Endothelial cell of hepatic sinusoid (primary cell): Measurements from ENCODE around the gene MAN2B2.

Experiments
- in situ Hi-C: cut with HindIII; loops from 2 replicates; pipeline ENCODE4 v1.10.0; 2017; ENCODE audit warnings: low sequenced_read_pairs

The MAN2B2 gene

DNA sequence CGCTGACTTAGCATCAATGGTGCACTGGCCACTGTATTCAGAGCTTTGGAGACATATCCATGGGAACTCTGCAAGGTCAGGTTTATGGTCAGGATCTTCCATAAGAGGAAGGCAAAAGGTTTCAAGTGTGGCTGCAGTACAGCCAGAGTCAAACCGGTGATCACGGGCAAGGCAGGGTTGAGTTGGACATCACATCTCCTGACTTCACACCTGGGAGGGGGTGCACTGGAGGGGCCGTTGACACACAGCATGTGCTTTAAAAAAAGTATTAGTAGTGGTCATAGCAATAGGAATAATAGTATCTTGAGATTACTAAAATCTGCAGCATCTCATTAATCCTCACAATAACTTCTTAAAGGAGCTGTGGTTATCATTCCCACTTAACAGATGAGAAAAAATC lies 28.9 kb upstream of the MAN2B2 start:
- in situ Hi-C loops = no loop called here

DNA sequence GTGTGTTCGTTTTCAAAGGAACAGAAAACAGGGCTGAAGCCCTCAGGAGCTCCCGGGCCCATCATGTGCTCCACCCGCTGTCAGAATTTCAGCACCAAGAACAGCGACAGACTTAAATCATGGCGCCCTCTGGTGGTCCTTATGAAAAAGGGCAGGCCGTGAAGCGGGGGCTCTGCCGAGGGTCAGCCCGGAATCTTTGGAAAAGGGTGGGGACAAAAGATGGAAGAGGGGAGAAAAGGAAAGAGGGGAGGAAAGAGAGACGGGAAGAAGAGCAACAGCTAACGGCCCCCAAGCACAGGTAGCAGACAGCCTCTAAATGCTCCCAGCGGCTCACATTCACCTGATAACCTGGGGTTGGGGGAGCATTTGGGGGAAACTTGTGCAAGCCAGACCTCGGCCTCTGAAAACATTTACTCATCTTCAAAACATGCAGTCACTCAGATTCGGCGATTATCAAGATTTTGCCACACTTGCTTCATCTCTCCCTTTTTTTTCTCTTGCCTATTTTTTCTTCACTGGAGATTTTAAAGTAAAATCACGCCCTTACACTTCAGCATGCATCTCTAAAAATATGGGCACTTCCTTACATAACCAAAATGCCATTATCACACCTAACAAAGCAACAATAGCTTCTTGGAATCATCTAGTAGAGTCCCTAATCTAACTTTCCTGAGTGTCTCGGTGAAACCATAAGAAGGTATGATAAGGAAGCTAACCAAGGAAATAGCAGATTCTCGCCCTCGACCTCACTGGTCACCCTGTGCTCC lies 28.1 kb upstream of the MAN2B2 start:
- in situ Hi-C loops = no loop called here

DNA sequence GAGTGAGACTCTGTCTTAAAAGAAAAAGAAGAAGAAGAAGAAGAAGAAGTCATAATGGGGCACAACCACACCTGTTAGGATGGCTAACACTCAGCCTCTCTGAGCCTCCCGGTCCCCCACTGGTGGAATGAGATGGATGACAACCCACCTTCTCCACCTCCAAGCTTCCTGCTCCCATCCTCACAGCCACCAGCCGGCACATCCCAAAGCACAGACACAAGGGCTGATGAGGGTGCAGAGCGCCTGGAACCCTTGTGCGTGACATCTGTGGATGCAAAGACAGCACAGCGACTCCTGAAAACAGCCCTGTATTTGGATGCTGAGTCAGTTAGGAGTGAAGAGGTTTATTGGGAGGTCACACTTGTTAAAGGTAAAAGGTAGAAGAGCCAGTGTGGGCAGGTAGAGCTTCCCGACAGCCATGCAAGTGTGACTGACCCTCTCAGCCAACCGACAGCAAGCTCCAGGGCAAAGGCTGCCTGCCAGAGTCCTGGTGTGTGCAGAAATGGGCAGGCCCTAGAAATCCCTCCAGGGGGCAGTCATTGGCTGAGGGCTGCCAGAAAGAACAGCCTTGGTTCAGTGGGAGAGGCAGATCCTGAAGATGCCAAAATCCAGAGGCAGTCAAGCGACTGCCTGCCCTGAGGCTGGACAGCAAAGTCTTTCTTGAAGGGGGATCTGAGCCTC lies 26.6 kb upstream of the MAN2B2 start:
- in situ Hi-C loops = no loop called here

DNA sequence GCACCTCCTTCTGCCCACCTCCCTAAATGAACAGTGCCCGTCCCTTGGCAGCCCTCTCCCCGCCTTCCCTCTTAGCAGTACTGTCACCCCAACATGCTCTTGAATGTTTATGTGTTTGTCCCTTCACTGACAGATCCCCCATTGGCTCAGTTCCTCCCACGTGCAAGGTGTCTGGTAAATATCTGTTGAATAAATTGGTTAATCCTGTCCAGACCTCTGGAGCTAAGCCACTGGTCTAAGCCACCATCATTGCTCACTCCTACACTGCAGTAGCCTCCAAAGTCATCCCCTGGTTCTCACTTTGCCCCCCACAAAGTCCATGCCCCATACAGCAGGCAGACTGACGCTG lies 26.1 kb upstream of the MAN2B2 start:
- in situ Hi-C loops = no loop called here

DNA sequence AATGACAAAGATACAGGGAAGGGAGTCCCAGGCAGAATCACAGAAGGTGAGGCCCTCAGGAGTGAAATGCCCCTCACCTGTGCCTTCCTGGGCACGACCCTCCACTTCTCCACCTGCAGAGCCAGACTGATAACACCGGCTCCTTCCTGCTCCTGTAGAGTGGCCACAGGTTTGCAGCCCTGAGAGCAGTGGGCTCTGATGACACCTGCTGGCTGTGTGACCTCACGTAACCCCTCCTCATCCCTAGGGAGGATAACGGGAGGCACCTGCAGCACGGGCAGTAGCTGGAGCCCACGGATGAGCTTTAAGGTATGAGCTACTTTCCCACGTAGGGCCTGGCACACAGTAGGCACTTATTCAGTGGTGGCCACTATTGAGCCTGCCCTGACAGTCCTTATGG lies 25.5 kb upstream of the MAN2B2 start:
- in situ Hi-C loops = no loop called here

DNA sequence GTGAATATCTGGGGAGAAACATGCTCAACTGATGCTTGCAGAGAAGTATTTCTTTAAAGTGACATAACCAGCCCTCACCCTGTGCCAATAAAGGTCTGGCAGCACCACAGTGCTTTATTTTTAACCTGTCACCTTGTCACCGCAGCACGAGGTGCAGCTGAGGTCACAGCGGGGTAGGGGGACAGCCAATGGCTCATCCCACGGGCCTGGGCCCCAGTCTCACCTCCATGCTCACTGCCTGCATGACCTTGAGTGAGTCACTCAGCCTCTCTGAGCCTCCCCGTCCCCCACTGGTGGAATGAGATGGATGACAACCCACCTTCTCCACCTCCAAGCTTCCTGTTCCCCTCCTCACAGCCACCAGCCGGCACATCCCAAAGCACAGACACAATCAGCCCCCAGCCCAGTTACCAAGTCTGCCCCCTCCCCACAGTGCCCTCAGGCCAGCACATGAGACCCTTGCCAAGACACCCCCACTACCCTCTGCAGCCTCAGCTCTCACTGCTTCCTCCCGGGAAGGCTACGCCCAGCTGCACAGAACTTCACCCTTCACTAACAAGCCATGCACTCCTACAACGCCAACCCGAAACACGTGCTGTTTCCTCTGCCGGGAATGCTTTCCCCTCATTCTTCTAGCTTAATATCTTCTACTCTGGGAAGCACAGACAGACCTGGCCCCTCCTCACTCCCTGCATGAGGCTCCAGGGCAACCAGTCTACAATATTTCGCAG lies 24.9 kb upstream of the MAN2B2 start:
- in situ Hi-C loops = loop anchor here (5.0 kb wide), 1 partner anchor 52 kb away; no protein-coding TSS in a partner anchor

DNA sequence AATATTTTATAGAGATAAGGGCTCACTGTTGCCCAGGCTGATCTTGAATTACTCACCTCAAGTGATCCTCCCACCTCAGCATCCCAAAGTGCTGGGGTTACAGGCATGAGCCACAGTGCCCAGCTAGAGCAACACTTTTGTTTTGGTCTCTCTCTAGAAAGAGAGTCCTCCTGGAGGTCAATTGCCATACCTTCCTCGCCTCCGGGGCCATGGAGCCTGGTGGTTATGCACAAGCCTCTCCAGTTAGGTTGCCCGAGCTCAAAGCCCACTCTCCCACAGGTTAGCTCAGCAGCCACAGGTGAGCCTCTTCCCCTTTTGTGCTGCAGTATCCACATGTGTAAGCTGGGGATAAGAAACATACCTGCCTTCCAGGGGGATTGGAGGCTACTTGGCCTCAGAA lies 24.2 kb upstream of the MAN2B2 start:
- in situ Hi-C loops = loop anchor here (5.0 kb wide), 1 partner anchor 51 kb away; no protein-coding TSS in a partner anchor

DNA sequence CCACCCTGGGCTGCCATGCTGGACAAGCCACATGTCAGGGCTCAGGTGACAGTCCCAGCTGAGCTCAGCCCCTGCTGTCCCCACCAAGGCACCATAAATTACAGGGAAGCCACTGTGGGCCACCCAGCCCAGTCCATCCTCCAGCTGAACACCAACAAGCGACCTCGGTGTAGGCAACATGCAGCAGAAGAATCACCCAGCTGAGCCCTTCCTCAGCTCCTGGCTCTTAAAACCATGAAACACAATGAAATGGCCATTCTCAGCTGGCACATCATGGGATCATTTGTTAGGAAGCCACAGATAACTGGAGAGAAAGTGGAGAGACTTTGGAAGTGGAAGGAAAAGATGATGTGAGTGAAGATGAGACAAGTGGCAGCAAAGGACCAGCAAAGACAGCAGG lies 23.3 kb upstream of the MAN2B2 start:
- in situ Hi-C loops = loop anchor here (5.0 kb wide), 1 partner anchor 51 kb away; no protein-coding TSS in a partner anchor

DNA sequence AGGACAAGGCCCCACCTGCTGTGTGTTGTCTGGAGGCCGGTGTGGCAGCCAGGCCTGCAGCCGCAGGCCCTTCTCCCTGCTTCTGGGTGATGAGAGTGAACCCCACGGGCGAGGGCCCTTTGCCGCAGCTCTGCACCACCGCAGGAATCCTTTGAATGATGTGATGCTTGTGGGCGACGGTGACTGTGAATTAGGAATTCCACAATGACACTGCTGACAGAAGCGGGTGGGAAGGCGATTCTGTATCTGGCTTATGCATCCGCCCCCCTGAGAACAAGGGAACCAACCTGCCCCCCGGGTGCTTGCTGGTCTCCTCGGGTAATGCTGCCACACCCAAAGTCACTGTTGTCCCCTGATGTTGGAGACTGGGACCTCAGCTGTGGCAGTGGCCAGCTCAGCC lies 19.5 kb upstream of the MAN2B2 start:
- in situ Hi-C loops = no loop called here

DNA sequence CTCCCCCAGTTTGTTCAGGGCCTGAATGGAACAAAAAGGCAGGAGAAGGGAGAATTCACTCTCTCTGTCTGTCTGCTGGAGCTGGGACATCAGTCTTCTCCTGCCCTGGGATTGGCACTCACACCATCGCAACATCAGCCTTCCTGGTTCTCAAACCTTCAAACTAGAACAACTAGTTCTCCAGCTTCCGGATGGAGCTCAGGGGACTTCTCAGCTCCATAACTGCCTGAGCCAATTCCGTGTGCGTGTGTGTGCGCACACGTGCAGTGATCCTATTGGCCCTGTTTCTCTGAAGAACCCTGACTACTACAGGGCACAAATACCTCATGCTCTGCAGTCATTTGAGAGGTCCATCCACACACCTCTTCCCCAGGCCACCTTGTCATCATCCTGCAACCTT lies 18.7 kb upstream of the MAN2B2 start:
- in situ Hi-C loops = no loop called here

DNA sequence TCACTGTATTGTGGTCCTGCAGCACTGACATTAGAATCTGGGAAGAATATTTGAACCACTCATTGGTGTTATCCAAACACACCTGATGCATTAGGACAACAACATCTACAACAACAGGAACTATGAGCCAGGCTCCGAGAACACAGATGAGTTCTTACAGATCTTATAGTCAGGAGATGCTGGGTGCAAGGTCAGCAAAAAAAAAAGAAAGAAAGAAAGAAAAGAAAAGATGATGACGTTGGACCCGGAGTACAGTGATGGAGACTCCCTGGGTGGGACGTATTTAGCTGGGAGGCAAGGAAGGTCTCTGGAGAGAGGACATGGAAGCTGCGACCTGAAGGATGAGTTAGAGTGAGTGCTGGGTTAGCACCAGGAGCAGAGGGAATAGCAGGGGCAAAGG lies 17.8 kb upstream of the MAN2B2 start:
- in situ Hi-C loops = no loop called here

DNA sequence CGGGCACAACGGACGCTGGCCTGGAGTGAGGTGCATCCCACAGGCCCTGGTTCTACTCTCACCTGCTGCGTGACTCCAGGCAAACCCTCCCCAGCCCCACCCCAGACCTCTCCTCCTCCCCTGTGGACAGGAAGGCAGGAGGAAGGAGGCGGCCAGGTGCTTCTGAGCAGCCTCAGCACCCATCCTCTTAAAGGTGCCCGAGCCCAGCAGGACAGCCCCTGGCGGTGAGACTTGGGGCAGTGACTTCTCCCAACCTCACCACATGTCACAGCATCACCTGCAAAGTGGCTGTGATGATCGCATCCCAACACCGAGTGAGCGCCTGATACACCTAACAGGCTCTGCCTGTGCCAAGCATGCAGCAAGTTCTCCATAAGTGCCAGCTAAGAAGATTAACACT lies 17.1 kb upstream of the MAN2B2 start:
- in situ Hi-C loops = no loop called here

DNA sequence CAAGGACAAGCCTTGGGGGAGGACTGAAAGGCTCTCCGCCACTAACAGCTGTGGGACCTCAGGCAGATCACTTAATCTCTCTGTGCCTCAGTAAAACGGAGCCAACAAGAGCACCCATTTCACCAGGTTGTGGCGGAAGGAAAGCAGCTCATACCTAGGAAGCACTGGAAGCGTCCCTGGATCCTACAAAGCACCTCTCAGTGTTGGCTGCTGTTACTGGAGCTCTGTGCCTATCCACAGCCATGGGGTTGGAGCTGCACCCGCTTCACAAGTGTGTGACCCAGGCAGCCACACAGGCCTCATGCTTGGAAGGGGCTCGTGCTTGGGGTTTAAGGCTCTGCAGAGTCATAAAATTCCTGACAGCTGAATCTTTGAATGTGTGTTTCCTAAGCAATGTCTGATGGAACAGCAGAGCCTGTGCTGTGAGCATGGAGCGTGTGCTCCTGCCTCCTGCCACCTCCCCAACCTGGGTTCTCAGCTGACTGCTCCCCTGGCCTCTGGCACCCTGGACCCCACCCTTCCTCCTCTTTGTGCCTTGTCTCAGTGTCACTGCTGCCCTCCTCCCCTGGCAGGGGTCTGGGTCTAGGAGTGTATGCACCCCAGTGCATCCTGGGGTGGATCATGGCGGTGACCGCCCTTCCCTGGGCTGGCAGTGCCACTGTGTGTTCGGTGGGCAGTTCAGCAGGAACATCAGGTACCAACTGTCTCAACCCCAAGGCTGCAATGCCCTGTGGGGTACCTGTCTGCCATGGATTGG lies 14.4 kb upstream of the MAN2B2 start:
- in situ Hi-C loops = no loop called here

DNA sequence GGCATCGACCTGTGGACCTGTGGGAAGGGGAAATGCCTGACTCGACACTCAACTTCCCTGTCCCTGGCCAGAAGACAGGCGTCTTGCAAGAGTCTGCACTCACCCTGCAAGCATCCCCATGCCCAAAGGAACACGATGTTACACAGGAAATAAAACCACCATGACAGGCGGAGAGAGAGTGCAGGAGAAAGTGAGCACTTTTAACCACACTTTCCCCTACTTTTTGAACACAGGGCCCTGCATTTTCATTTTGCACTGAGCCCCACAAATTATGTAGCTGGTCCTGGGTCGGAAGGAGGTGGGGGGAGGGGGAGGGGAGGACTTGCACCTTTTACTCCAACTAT lies 13.8 kb upstream of the MAN2B2 start:
- in situ Hi-C loops = no loop called here

DNA sequence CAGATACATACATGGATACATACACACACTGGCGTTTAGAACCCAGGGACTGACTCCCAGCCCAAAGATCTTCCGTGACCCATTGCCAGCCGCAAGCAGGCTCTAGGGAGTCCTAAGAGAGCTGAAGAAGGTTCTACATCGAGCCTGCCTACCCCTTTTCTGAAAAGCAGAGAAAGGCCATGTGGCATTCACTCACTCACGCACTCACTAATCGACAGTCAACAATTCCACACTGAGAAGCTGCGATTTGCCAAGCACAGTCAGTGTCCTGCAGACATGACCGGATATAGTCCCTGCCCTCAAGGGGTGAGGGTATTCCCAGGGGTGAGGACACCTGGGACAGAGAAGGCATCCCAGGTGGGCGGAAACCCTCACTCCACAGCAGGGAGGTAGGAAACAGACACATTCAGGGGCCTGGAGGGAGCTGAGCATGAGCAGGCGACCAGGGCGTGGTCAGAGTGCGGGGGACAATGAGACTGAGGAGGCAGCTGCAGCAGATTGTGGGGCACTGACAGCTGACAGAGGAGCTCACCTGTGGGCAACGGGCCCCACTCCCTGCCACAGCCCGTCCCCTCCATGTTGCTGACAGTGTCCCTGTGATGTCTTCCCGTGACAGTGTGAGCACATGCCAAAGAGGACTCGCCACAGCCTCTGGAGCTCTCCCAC lies 13.2 kb upstream of the MAN2B2 start:
- in situ Hi-C loops = no loop called here

DNA sequence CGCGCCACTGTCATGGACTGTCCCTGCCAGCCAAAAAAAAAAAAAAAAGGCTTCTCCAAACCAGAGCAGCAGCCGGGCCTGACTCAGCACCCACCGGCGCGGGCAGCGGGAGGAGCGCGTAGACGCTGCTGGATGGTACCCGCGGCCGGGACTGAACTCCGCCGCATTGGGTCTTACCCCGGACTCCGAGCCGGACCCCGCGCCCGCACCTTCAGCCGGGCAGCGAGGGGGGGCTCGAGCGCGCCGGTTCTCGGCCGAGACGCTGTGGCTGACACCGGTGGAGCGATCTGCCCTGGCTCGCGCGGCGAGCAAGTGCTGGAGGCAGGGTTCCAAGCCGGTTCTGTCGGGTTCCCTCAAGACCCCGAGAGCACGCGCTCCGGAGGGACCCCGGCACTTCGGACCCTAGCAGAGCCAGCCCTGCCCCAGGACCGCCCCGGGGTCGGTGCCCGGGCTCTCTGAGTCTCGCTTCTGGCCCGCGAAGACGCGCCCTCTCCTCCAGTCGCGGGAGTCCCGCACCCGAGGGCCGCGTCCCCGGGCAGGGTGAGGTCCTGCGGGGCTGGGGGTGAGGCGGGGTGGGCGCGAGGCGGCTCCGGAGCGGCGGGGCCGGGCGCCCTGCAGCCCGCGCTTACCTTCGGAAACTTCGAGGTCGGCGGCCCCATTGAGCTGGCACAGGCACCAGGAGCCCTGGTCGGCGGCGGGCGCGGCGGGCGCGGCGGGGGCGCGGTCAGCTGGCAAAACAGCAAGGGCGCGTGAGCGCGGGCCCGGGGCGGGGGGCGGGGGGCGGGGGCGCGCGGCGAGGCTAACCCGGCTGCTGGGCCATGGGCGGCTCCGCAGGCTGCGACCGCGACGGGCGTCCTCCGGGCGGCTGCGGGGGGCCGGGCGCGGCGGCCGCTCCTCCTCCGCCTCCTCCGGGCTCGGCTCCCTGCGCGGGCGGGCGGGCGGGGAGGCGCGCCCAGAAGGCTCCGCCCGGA lies 11.8 kb upstream of the MAN2B2 start:
- in situ Hi-C loops = no loop called here

DNA sequence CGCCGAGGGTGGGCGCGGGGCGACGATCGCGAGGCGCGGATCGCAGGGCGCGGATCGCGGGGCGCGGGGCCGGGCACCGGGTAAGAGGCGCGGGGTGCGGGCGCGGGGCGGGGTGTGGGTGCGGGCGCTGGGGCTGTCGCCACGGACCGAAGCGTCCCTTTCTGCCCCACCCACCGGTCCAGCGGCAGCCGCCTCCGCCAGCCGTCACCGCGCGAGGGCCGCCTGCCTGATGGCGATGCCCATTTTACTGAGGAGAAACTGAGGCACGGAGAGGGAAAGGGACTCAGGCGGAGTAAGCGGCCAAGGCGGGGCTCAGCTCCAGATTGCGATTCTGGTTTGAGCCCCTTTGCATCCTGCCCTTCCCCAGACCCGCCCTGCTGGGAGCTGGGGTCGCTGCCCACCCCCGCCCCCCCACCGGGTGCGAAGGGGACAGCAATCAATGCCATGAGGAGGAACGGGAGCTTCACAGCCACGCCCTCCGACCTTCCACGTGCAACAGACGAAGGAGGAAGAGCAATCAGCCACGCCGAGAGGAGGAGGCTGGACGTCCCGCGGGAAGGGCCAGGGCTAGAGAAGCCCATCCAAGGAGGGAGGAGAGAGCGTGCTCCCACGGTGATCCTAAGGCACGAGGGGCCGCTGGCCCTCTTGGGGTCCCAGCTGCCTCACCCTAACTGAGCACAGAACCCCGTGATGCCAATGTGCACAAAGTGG lies 10.9 kb upstream of the MAN2B2 start:
- in situ Hi-C loops = no loop called here

DNA sequence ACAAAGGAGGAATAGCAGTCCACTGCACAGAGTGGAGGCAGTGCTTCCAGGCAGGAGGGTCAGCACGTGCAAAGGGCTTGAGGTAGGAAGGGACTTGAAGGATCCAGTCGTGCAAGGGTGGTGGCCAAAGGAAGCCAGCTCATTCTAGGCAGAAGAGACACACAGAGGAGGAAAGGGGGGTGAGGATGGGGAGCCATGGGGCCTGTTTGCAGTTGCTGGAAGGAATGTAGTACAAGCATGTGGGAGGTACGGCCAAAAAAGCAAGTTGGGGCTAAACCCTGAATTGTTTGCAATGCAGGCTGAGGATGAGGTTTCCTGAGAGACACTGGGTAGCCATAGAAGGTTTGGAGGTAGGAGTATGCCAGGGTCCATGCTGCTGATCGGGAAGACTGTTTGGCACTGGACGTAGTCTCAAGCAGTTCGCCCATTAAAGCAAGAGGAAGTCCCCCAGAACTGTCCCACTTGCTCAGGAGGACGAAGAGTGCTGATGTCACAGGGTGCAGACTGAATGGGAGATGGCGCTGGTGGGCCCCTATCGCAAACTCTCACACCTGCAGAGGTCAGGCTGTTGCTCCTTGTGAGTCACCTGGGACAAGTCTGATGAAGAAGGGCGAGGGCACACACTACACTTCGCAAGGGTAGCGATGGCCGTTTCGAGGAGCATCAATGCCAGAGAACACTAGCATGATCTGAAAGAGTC lies 9.1 kb upstream of the MAN2B2 start:
- in situ Hi-C loops = no loop called here
